Measurements from ENCODE around the gene EPN2. TPM values are rescaled to one million over a fixed set of nuclear protein-coding genes. Genes with fewer than 3 reads are reported as not detected.

EPN2 gene
- total RNA-seq, 6 donors from 2014 or later, result 26.3 to 64.5 (median 47.9) TPM

DNA sequence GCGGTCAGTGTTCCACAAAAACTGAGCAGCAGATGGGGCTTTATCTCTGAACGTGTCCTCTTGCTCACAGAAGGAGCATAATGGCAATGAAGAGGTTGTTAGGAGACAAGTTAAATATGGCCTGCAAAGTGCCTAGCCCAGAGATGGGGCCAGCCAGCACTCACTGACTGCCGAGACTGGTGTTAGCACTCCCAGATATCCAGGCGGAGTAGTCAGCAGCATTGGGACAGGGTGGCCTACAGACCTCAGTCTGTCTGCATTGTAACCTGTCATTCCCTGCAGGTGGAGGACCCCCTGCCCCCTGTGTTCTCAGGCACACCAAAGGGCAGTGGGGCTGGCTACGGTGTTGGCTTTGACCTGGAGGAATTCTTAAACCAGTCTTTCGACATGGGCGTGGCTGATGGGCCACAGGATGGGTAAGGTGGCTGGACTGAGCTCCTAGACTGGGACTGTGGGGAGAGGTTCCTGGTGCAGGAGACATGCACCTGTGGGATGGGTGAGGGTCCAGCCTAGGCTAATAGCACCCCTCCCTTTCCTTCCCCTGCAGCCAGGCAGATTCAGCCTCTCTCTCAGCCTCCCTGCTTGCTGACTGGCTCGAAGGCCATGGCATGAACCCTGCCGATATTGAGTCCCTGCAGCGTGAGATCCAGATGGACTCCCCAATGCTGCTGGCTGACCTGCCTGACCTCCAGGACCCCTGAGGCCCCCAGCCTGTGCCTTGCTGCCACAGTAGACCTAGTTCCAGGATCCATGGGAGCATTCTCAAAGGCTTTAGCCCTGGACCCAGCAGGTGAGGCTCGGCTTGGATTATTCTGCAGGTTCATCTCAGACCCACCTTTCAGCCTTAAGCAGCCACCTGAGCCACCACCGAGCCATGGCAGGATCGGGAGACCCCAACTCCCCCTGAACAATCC, 145.6 kb downstream of the EPN2 start:
- H3K4me1 ChIP-seq, result peaks cover 48 to 63% (median 52%) of the 10 kb centered on the region in 4 donors
- no peak for ATAC-seq (ENCODE audit: low FRiP score in 2 of 2)
- WGBS, 2 donors, result 84 to 88% methylated on average over 8 to 12 of the region's 13 CpGs
- peaks cover 20 to 62% (median 49%) of the 10 kb centered on the region in 4 donors for H3K36me3 ChIP-seq
- TF ChIP-seq EP300 (IDR thresholded peaks at IDR 0.05), result no peak
- no peak for TF ChIP-seq POLR2AphosphoS5 (IDR thresholded peaks at IDR 0.05)
- no peak for TF ChIP-seq POLR2A (IDR thresholded peaks at IDR 0.05)
- TF ChIP-seq, protein P1, sequence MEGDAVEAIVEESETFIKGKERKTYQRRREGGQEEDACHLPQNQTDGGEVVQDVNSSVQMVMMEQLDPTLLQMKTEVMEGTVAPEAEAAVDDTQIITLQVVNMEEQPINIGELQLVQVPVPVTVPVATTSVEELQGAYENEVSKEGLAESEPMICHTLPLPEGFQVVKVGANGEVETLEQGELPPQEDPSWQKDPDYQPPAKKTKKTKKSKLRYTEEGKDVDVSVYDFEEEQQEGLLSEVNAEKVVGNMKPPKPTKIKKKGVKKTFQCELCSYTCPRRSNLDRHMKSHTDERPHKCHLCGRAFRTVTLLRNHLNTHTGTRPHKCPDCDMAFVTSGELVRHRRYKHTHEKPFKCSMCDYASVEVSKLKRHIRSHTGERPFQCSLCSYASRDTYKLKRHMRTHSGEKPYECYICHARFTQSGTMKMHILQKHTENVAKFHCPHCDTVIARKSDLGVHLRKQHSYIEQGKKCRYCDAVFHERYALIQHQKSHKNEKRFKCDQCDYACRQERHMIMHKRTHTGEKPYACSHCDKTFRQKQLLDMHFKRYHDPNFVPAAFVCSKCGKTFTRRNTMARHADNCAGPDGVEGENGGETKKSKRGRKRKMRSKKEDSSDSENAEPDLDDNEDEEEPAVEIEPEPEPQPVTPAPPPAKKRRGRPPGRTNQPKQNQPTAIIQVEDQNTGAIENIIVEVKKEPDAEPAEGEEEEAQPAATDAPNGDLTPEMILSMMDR (IDR thresholded peaks at IDR 0.05), result no peak
- H3K4me3 ChIP-seq, result no peak overlapping the region
- no peaks in the 10 kb centered on the region for H3K9me3 ChIP-seq
- no peaks in the 10 kb centered on the region for H3K27me3 ChIP-seq
- H3K27ac ChIP-seq, result peak overlapping the region in 3 of 4 donors; percentile 49 to 87 (median 57)
- DNase-seq, result no peak

DNA sequence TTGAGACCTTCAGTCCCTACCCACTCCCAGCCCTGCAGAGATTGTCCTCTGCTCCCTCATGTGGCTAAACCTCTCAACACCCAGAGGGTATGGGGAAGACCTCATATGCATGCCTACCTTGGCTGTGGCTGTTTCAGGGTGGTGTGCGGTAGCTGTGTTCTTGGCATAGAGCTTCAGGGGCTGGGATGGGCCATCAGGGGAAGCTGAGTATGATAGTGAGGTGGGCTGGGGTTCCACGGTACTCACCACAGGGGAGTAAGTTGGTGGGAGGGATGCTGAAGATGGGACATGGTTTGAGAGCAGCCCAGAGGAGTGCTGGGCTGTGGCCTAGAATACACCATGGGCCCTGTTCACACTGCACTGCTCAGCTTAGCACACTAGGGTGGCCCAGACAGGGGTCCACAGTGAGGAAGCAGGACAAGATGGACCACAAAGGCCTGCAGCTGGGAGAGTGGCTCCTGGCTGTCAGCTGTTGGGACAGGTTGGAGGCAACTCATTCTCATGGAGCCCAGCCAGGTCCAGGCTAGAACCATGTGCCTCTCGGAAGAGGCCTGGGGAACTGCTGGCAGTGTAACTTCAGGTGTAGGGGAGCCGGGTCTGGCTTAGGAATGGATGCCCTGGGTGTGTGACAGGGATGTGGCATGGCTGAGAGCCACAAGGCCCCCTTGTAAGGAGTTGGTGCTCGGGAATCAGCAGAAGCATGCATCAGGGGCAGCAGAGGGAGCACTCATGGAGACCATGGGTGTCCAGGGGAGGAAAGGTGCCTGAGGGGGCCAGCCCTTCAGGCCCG, 146.7 kb downstream of the EPN2 start:
- Histone ChIP-seq H3K27ac (peak overlapping the region; percentile 74 to 87 (median 78)), H3K4me3 (no peak overlapping the region), H3K9me3 (no peaks in the 10 kb centered on the region), H3K27me3 (no peaks in the 10 kb centered on the region), H3K36me3 (peaks cover 20 to 62% (median 49%) of the 10 kb centered on the region in 4 donors), H3K4me1 (peaks cover 55 to 61% (median 60%) of the 10 kb centered on the region in 4 donors)
- no peak for DNase-seq
- 76 to 84% methylated on average over 6 of the region's 6 CpGs for WGBS, 2 donors
- TF ChIP-seq, protein P1 (IDR thresholded peaks at IDR 0.05), result no peak
- TF ChIP-seq POLR2A (IDR thresholded peaks at IDR 0.05) (no peak), POLR2AphosphoS5 (IDR thresholded peaks at IDR 0.05) (no peak), EP300 (IDR thresholded peaks at IDR 0.05) (no peak)
- no peak for ATAC-seq (ENCODE audit: low FRiP score in 2 of 2)

DNA sequence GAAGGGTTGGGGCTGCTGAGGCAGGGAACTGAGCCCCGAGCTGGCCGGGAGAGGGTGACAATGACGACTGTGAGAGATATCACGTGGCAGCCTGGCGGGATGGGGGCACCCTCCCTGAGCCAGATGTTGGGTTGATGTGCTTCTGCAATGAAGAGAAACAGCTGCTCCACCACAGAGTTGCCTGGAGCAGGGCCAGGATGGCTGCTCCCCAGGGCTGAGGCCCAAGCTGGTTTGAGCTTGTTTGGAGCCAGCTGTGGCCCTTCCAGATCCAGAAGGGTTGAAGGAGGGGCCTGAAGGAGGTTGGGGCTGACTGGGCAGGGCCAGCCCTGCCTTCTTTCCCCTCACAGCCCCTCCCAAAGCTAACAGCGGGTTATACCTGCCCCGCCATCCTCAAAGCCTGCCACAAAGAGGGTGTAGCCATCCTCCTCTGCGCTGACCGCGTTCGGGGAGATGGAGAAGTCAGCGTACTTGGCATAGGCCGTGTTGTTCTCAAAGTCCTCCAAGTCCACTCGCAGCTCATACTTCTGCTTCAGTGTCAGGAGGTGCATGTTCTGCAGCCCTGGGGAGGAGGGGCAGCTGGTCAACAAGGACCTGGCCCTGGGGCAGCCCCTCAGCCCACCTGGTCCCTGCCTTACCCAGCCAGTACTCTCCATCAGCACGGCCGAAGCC, 147.7 kb downstream of the EPN2 start:
- Histone ChIP-seq H3K27ac (peak overlapping the region; percentile 74 to 87 (median 78)), H3K27me3 (no peaks in the 10 kb centered on the region), H3K4me3 (peak overlapping the region in 1 of 4 donors; percentile 1), H3K9me3 (no peaks in the 10 kb centered on the region), H3K36me3 (peaks cover 20 to 59% (median 47%) of the 10 kb centered on the region in 4 donors), H3K4me1 (peaks cover 50 to 57% (median 50%) of the 10 kb centered on the region in 4 donors)
- peak; percentile 48 to 52 for ATAC-seq (ENCODE audit: low FRiP score in 2 of 2)
- DNase-seq, result peak; percentile 44 to 80
- 58 to 70% methylated on average over 5 to 16 of the region's 16 CpGs for WGBS, 2 donors
- TF ChIP-seq POLR2A (IDR thresholded peaks at IDR 0.05) (peak in 1 of 4 donors; percentile 41), POLR2AphosphoS5 (IDR thresholded peaks at IDR 0.05) (peak; percentile 59 to 70), EP300 (IDR thresholded peaks at IDR 0.05) (peak in 1 of 4 donors; percentile 6)
- TF ChIP-seq, protein P1 (IDR thresholded peaks at IDR 0.05), result no peak

DNA sequence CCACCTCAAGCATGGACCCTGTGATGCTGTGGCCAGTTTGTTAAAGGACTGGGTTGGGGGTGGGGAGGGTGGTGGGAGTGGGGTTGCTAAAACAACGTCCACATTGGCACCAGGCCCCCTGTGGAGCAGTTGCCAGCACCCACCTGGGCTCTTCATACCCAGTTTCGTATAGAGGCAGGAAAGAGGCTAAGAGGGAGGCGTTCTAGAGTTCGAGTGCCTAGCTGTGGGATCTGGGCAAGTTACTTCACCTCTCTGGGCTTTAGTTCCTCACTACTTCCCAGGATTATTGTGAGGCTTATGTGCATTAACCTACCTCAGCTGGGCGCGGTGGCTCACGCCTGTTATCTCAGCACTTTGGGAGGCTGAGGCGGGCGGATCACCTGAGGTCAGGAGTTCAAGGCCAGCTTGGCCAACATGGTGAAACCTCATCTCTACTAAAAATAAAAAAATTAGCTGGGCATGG, 148.4 kb downstream of the EPN2 start:
- ATAC-seq (ENCODE audit: low FRiP score in 2 of 2), result no peak
- Histone ChIP-seq H3K27ac (peak overlapping the region; percentile 74 to 87 (median 78)), H3K4me1 (peaks cover 49 to 57% (median 51%) of the 10 kb centered on the region in 4 donors), H3K27me3 (no peaks in the 10 kb centered on the region), H3K4me3 (peak overlapping the region in 1 of 4 donors; percentile 1), H3K9me3 (no peaks in the 10 kb centered on the region), H3K36me3 (peaks cover 17 to 52% (median 40%) of the 10 kb centered on the region in 4 donors)
- 69 to 95% methylated on average over 9 of the region's 9 CpGs for WGBS, 2 donors
- TF ChIP-seq POLR2A (IDR thresholded peaks at IDR 0.05), result no peak
- TF ChIP-seq, protein P1 (IDR thresholded peaks at IDR 0.05), result no peak
- no peak for TF ChIP-seq POLR2AphosphoS5 (IDR thresholded peaks at IDR 0.05)
- no peak for TF ChIP-seq EP300 (IDR thresholded peaks at IDR 0.05)
- no peak for DNase-seq
